Brain pericyte (primary cell): ENCODE data around the gene HTR3B.

ENCODE experiments used
- DNase-seq: peaks from one replicate; pipeline ENCODE4 v3.0.0-alpha.2; 2012; ENCODE audit warnings: low read depth, low spot score

Gene HTR3B

GRCh38 chr11:113989916-113990315 is 85.3 kb downstream of the HTR3B start:
- DNase-seq = no peak

- no peak for DNase-seq
Observed at GRCh38 chr11:113991170-113991569, 86.6 kb downstream of the HTR3B start.

DNA sequence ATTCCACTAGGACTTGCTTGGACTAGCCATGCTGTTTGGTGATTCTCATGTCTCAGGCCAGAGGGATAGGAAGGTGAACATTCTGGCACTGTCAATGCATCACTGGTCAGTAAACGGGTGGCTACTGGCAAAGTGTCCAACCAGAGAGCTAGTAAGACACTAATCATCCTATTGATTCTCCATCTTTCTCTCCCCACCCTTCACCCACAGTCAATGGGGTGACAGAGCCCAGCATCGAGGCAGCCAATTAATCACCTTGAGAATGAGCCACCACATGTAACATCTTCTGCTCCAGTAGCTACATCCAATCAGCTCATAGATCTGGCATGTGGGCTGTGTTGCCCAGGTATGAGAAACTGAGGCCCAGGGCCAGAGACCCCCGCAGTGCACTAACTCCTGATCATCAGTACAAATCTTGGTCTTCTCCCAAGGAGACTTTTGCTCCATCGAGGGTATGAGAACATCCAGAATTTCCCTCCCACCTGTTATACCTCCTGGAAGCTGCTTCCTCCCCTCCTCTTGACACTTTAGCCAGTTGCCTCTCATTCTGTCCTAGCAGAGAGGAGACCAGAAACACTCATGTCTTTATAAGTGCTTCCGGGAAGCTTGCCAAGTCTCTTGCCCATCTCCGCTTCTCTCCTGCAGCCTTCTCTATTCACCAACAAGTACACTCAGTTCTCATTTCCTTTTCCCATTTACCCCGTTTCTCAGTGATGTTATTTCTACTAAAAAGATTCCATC is 87.3 kb downstream of the HTR3B start:
- DNase-seq = no peak

DNA sequence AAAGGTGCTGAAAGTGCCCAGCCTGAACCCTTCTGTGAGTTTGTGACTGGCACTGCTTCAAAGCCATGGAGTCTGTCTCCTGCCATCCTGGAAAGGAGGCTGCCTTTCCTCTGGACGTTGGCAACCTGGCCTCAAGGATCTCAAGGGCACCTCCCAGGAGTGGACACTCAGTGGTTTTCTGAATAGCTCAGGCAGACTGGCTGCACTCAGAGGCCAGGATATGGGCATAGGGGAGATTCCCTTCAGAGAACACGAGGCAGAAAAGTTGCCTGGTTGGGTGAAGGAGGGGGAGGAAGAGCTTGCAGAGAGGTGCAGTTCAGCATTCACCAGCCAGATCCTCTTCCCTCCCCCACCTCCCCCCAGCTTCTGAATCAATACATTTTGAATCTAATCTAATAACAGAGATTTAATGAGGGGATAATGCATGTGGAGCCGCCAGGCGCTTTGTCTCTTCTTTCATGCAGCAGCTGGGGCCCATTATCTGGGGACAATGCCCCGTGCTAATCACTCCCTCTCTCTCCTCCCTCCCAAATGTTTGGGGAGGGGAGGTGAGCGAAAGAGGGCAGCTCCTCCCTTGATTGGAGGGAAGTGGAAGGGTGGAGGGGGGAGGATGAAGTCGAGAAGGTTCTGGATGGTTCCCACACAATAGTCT is 88.0 kb downstream of the HTR3B start:
- no peak for DNase-seq

- no peak for DNase-seq
Observed at GRCh38 chr11:113994077-113994954, 89.7 kb downstream of the HTR3B start.
